ENCODE results near the gene G6PD. TPM values are rescaled to one million over a fixed set of nuclear protein-coding genes. Genes with fewer than 3 reads are reported as not detected.

G6PD gene
- polyA plus RNA-seq, 2 of the 4 experiments (the other 2 are of a cell fraction) = 692 to 1,409 TPM

- peak overlapping the region; percentile 79 for H3K4me2 ChIP-seq
- no peak overlapping the region for H3K4me3 ChIP-seq
Measured at GRCh38 chrX:154517101-154517781, 29.4 kb downstream of the G6PD start.

More at GRCh38 chrX:154517101-154517781, 29.4 kb downstream of the G6PD start:
- no peak for FAIRE-seq
- no peak for ATAC-seq
- 91% methylated on average over 20 of the region's 25 CpGs for WGBS (ENCODE audit: missing lambda C conversion rate)
- DNase-seq (ENCODE audit: low read depth in 1 of 2, low spot score in 1 of 2) = no peak
- POLR2A ChIA-PET = interaction anchor here (1.3 kb wide), 1 partner anchor 27 kb away, joined by 3 read pairs; the partner anchor contains the start of gene SLC10A3
- Histone ChIP-seq H3K27ac (peak overlapping the region in 1 of 2 experiments; percentile 86; a peak in 2 of 6 replicates), H3K4me1 (peaks cover 10% of the 10 kb centered on the region; the same call in 2 of the 3 replicates), H3K9me3 (no peaks in the 10 kb centered on the region)
- CTCF ChIA-PET = interaction anchor here (1.7 to 2.4 kb wide), 2 partner anchors 9 to 144 kb away, joined by 3 to 8 read pairs; no protein-coding TSS in a partner anchor
- no peak for TF ChIP-seq MAZ (IDR thresholded peaks at IDR 0.05; ENCODE audit: borderline replicate concordance, low read depth, low read length)
- TF ChIP-seq, protein P1, sequence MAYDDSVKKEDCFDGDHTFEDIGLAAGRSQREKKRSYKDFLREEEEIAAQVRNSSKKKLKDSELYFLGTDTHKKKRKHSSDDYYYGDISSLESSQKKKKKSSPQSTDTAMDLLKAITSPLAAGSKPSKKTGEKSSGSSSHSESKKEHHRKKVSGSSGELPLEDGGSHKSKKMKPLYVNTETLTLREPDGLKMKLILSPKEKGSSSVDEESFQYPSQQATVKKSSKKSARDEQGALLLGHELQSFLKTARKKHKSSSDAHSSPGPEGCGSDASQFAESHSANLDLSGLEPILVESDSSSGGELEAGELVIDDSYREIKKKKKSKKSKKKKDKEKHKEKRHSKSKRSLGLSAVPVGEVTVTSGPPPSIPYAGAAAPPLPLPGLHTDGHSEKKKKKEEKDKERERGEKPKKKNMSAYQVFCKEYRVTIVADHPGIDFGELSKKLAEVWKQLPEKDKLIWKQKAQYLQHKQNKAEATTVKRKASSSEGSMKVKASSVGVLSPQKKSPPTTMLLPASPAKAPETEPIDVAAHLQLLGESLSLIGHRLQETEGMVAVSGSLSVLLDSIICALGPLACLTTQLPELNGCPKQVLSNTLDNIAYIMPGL (CRISPR knock-in tag; IDR thresholded peaks at IDR 0.05; ENCODE audit: borderline replicate concordance) = no peak
- no peak for TF ChIP-seq REST (IDR thresholded peaks at IDR 0.05)
- no peak for TF ChIP-seq PHF8 (IDR thresholded peaks at IDR 0.05; ENCODE audit: borderline replicate concordance, low read depth)
- TF ChIP-seq, protein P2, sequence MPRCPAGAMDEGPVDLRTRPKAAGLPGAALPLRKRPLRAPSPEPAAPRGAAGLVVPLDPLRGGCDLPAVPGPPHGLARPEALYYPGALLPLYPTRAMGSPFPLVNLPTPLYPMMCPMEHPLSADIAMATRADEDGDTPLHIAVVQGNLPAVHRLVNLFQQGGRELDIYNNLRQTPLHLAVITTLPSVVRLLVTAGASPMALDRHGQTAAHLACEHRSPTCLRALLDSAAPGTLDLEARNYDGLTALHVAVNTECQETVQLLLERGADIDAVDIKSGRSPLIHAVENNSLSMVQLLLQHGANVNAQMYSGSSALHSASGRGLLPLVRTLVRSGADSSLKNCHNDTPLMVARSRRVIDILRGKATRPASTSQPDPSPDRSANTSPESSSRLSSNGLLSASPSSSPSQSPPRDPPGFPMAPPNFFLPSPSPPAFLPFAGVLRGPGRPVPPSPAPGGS (IDR thresholded peaks at IDR 0.05) = no peak
- no peak for TF ChIP-seq NR3C1 (IDR thresholded peaks at IDR 0.05)
- TF ChIP-seq CTCF (IDR thresholded peaks at IDR 0.05) = no peak
- TF ChIP-seq ZNF302 (CRISPR knock-in tag; IDR thresholded peaks at IDR 0.05) = no peak
- no peak for TF ChIP-seq CEBPB (IDR thresholded peaks at IDR 0.05)
- TF ChIP-seq RFX5 (IDR thresholded peaks at IDR 0.05) = no peak
- no peak for TF ChIP-seq RCOR1 (IDR thresholded peaks at IDR 0.05; ENCODE audit: low read depth, low read length)
- TF ChIP-seq EHMT2 (IDR thresholded peaks at IDR 0.05; ENCODE audit: low read depth) = no peak

Data from A549 (cell line).